Uterus (tissue), 4 donors: ENCODE results near the gene BRICD5. TPM values are rescaled to one million over a fixed set of nuclear protein-coding genes. Genes with fewer than 3 reads are reported as not detected.

ENCODE experiments used
- DNase-seq, 2 donors: peaks; one replicate each; pipeline ENCODE4 v3.0.0-alpha.2; 2019 to 2020
- H3K27ac ChIP-seq, 2 donors: fragments of 200-600 bp; sonication (generic); 1 replicate in 1 of 2; 2 replicates in 1 of 2; pipeline ENCODE4 v1.5.1; 2016 to 2018
- H3K27me3 ChIP-seq, 2 donors: fragments of 200-600 bp; sonication (generic); one replicate each; pipeline ENCODE4 v1.5.1; 2018 to 2019; ENCODE audit warnings: control low read depth in 1 of 2
- H3K36me3 ChIP-seq, 2 donors: fragments of 200-600 bp; sonication (generic); one replicate each; pipeline ENCODE4 v1.5.1; 2019; ENCODE audit warnings: control low read depth in 1 of 2
- H3K4me1 ChIP-seq, 2 donors: fragments of 200-600 bp; sonication (generic); one replicate each; pipeline ENCODE4 v1.5.1; 2018 to 2019; ENCODE audit warnings: control low read depth in 1 of 2
- H3K4me3 ChIP-seq, 2 donors: fragments of 200-600 bp; sonication (generic); 1 replicate in 1 of 2; 2 replicates in 1 of 2; pipeline ENCODE4 v1.5.1; 2018 to 2019; ENCODE audit warnings: mild to moderate bottlenecking in 1 of 2
- H3K9me3 ChIP-seq, 2 donors: fragments of 200-600 bp; sonication (generic); one replicate each; pipeline ENCODE4 v1.5.1; 2019; ENCODE audit warnings: control low read depth in 1 of 2
- POLR2A ChIP-seq, 2 donors: fragments of 450-650 bp; IDR thresholded peaks; one replicate each; pipeline ENCODE4 v1.6.1; 2016; ENCODE audit warnings: antibody characterized with exemption in 2 of 2, mild to moderate bottlenecking in 1 of 2, moderate library complexity in 1 of 2
- intact Hi-C: fragments of 100-400 bp; cut with DNase I; formaldehyde crosslinking; loops from one replicate; pipeline ENCODE4 v1.15.1; 2023; ENCODE audit warnings: low total_unique reads
- total RNA-seq, 4 donors: library from RNA; depleted of rRNA in 3 of 4; stranded (reverse); fragments of >200 nt in 3 of 4; gene quantifications; one replicate each; pipeline versions ENCODE4 v1.1.0 to v1.2.4, GENCODE V29; 2014 to 2023
- TF ChIP-seq, protein P1 (sequence below), 4 experiments: fragments of 200-600 bp in 2 of 4; fragments of 450-650 bp in 2 of 4; sonication (generic) in 2 of 4; IDR thresholded peaks; one replicate each; pipeline ENCODE4 v1.5.1; 2016 to 2019; ENCODE audit warnings: antibody characterized with exemption in 4 of 4, mild to moderate bottlenecking in 2 of 4, moderate library complexity in 1 of 4
- donor health status: DM: yes; HTN: yes; CAD: no.

BRICD5 gene
- total RNA-seq, 4 donors from 2014 or later: 1.2 to 16.9 (median 1.7) TPM

DNA sequence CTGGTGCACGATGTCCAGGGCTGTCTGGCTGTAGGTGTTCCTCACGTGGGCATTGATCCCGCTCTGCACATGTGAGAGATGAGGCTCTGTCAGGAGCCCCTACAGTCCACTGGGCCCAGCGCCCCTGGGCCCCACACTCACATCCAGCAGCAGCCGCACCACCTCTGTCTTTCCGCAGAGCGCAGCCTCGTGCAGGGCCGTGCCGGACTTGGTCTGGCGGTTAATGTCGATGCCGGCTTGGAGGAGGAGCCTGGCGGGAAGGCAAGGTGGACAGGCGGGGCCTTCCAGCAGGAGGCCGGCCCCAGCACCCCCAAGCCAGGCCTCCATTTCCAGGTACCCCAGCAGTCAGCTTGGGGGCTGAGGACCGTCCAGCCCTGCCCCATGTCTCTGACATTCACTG lies 23.5 kb downstream of the BRICD5 start:
- Histone ChIP-seq H3K9me3 (no peaks in the 10 kb centered on the region), H3K4me3 (no peak overlapping the region), H3K4me1 (no peaks in the 10 kb centered on the region), H3K27ac (no peak overlapping the region), H3K36me3 (no peaks in the 10 kb centered on the region), H3K27me3 (no peaks in the 10 kb centered on the region)
- DNase-seq: no peak
- TF ChIP-seq, protein P1, sequence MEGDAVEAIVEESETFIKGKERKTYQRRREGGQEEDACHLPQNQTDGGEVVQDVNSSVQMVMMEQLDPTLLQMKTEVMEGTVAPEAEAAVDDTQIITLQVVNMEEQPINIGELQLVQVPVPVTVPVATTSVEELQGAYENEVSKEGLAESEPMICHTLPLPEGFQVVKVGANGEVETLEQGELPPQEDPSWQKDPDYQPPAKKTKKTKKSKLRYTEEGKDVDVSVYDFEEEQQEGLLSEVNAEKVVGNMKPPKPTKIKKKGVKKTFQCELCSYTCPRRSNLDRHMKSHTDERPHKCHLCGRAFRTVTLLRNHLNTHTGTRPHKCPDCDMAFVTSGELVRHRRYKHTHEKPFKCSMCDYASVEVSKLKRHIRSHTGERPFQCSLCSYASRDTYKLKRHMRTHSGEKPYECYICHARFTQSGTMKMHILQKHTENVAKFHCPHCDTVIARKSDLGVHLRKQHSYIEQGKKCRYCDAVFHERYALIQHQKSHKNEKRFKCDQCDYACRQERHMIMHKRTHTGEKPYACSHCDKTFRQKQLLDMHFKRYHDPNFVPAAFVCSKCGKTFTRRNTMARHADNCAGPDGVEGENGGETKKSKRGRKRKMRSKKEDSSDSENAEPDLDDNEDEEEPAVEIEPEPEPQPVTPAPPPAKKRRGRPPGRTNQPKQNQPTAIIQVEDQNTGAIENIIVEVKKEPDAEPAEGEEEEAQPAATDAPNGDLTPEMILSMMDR (IDR thresholded peaks at IDR 0.05): no peak
- TF ChIP-seq POLR2A (IDR thresholded peaks at IDR 0.05): no peak
- intact Hi-C loops: no loop called here

DNA sequence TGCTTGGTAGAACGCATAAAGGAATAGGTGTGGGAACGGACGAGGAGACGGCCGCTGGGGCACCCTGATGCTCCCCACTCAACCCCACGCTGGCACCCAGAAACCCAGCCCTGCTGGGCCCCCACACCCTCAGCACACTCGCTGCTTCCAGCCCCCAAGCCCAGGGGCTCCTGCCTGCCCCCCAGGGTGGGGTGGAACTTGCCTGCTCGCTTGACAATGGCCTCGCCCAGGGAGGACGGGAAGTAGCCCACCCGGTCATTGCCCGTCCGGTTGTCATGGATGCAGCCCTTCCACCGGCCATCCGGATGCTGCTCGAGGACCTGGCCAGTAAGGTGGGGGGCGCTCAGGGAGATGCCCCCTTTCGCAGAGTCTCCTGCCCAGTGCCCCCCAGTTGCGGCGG lies 24.2 kb downstream of the BRICD5 start:
- H3K27me3 ChIP-seq: no peaks in the 10 kb centered on the region
- no peaks in the 10 kb centered on the region for H3K4me1 ChIP-seq
- intact Hi-C loops: no loop called here
- H3K27ac ChIP-seq: no peak overlapping the region
- no peak overlapping the region for H3K4me3 ChIP-seq
- no peak for TF ChIP-seq POLR2A (IDR thresholded peaks at IDR 0.05)
- TF ChIP-seq, protein P1 (IDR thresholded peaks at IDR 0.05): no peak
- DNase-seq: no peak
- no peaks in the 10 kb centered on the region for H3K36me3 ChIP-seq
- no peaks in the 10 kb centered on the region for H3K9me3 ChIP-seq

DNA sequence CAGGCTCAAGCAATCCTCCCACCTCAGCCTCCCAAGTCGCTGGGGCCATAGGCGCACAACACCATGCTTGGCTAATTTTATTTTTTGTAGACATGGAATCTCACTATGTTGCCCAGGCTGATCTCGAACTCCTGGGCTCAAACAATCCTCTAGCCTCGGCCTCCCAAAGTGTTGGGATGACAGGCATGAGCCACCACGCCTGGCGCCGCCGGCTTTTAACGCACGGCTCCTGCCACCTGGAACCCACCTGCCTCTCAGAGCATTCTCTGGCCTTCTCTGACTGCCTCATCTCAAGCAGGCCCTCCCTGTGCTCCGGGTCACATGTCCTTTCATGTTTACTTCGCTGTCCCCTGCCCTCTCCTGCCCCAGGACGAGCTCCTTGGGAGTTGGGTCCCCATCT lies 24.6 kb downstream of the BRICD5 start:
- no peak for DNase-seq
- Histone ChIP-seq H3K9me3 (no peaks in the 10 kb centered on the region), H3K36me3 (no peaks in the 10 kb centered on the region), H3K27ac (no peak overlapping the region), H3K4me3 (no peak overlapping the region), H3K4me1 (no peaks in the 10 kb centered on the region), H3K27me3 (no peaks in the 10 kb centered on the region)
- intact Hi-C loops: no loop called here
- TF ChIP-seq, protein P1 (IDR thresholded peaks at IDR 0.05): no peak
- TF ChIP-seq POLR2A (IDR thresholded peaks at IDR 0.05): no peak

DNA sequence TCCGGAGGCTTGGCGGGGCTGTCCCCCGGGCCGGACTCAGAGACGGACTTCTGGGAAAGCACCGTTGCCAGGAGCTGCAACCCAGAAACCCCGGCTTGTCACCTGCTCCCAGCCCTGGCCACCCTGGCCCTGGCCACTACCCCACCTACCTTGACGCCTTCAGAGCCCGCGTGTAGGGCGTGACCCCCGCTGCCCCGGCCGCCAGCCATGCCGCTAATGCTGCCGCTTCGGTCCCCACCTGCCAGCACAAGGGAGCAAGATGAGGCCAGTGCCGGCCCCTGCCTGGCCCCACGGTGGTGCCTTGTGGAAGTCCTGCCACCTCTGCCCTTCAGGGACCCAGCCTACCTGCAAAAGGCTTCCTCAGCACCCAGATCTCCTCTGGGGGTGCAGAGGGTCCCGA lies 25.7 kb downstream of the BRICD5 start:
- no peak for TF ChIP-seq POLR2A (IDR thresholded peaks at IDR 0.05)
- TF ChIP-seq, protein P1 (IDR thresholded peaks at IDR 0.05): no peak
- Histone ChIP-seq H3K9me3 (no peaks in the 10 kb centered on the region), H3K4me3 (no peak overlapping the region), H3K27me3 (no peaks in the 10 kb centered on the region), H3K27ac (no peak overlapping the region), H3K4me1 (no peaks in the 10 kb centered on the region), H3K36me3 (no peaks in the 10 kb centered on the region)
- intact Hi-C loops: no loop called here
- DNase-seq: no peak

DNA sequence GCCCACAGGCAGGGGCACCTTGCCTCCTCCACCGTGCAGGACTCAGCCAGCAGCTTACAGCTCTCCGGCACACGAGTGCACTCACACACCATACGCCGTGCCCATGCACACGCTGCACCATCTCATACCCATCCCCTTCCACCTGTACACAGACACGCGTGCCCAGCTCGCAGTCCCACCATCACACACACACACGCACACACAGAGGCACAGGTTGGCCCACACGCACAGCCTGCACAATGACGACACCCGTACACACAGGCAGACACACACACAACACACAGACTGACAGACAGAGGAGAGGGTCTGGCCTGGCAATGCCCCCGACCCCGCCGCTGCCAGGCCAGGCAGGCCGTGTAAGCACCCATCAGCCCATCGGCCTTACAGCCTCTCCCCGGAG lies 26.3 kb downstream of the BRICD5 start:
- TF ChIP-seq, protein P1 (IDR thresholded peaks at IDR 0.05): no peak
- no peak for TF ChIP-seq POLR2A (IDR thresholded peaks at IDR 0.05)
- H3K27ac ChIP-seq: no peak overlapping the region
- H3K4me3 ChIP-seq: no peak overlapping the region
- no peaks in the 10 kb centered on the region for H3K9me3 ChIP-seq
- DNase-seq: no peak
- intact Hi-C loops: no loop called here
- H3K27me3 ChIP-seq: no peaks in the 10 kb centered on the region
- H3K4me1 ChIP-seq: no peaks in the 10 kb centered on the region
- no peaks in the 10 kb centered on the region for H3K36me3 ChIP-seq
